GM12891 (cell line): ENCODE measurements around the gene SDK1.

Source experiments
- POLR2A ChIP-seq: IDR thresholded peaks from 2 replicates; pipeline ENCODE4 v1.6.1; 2011; ENCODE audit warnings: low read depth, low read length, control low read depth
- POLR2AphosphoS5 ChIP-seq: IDR thresholded peaks from 2 replicates; pipeline ENCODE4 v1.6.1; 2011; ENCODE audit warnings: low read depth, low read length, control low read depth
- TAF1 ChIP-seq: IDR thresholded peaks from 2 replicates; pipeline ENCODE4 v1.6.1; 2011; ENCODE audit warnings: low read depth, low read length, control low read depth

- TF ChIP-seq TAF1 (no peak), POLR2AphosphoS5 (no peak), POLR2A (no peak)
Observed at GRCh38 chr7:3307435-3307834, 6.4 kb downstream of the SDK1 start.
